ENCODE results near the gene OR56A1.
"Not testable (repeated sequence)": the region's sequence is repeated elsewhere in the genome, so short reads cannot be mapped to it uniquely, and the experiment has no call there.

OR56A1 gene, protein sequence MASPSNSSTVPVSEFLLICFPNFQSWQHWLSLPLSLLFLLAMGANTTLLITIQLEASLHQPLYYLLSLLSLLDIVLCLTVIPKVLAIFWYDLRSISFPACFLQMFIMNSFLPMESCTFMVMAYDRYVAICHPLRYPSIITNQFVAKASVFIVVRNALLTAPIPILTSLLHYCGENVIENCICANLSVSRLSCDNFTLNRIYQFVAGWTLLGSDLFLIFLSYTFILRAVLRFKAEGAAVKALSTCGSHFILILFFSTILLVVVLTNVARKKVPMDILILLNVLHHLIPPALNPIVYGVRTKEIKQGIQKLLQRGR

DNA sequence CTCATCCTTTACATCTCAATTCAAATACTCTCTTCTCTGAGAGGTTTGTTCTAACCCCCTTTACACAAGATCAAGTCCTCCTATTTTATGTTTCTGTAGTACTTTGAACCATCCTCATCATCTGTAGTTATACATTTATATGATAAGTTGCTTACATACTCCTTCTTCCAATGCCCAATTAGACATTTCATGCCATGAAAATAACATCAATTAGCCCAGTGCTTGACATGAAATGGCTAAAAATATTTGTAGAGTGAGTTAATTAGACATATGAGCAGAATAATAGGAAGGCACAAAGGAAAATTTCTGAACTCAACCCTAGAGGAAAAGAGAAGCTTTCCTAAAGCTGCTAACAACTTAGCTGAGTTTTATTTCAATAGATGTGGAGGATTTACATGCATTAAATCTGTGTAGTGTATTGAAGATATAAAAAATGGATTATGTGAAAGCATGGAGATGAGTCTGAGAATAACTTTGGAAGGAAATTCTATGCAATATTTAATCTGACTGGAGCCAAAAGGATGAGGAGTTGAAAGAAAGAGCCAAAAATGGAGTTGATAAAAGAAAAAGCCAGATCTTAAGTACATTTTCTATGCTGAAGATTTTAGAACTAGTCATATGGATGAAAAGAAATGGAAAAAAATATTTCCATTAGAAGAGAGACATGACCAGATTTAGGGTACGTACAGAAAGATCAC lies at the start of gene OR56A1:
TSS of gene OR56A1 (minus strand) at position 51 of the 698 bp plus-strand sequence. CDS start 3,066 bp downstream, outside the sequence.
- no peak within 1 kb of the TSS for H3K4me3 ChIP-seq (replicated peaks; ENCODE audit: low read depth, low read length)
- DNase-seq (ENCODE audit: low read depth): no peak
- TF ChIP-seq, protein P1, sequence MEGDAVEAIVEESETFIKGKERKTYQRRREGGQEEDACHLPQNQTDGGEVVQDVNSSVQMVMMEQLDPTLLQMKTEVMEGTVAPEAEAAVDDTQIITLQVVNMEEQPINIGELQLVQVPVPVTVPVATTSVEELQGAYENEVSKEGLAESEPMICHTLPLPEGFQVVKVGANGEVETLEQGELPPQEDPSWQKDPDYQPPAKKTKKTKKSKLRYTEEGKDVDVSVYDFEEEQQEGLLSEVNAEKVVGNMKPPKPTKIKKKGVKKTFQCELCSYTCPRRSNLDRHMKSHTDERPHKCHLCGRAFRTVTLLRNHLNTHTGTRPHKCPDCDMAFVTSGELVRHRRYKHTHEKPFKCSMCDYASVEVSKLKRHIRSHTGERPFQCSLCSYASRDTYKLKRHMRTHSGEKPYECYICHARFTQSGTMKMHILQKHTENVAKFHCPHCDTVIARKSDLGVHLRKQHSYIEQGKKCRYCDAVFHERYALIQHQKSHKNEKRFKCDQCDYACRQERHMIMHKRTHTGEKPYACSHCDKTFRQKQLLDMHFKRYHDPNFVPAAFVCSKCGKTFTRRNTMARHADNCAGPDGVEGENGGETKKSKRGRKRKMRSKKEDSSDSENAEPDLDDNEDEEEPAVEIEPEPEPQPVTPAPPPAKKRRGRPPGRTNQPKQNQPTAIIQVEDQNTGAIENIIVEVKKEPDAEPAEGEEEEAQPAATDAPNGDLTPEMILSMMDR (IDR thresholded peaks at IDR 0.05; ENCODE audit: low read length, missing control alignments): no peak

DNA sequence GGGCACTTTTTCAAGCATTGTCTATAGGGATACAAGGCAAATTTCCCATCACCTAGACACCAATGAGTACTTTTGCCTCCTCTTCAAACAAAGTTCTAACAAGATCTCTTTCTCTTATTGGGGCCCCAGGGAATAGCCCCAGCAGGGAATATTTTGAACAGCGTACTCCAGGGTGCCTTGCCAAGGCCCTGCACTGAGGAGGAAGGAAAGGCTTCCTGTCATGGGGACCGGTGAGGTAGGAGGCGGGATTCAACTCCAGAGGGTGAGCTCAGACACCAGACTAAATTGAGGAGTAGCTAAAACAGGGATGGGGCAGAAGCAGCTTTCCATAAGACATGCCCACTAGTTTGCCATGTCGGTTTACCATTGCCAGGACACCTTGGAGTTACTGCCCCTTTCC lies 48.9 kb upstream of the OR56A1 start:
- no peak for DNase-seq (ENCODE audit: low read depth)
- H3K4me3 ChIP-seq (replicated peaks; ENCODE audit: low read depth, low read length): no peak overlapping the region
- TF ChIP-seq, protein P1 (IDR thresholded peaks at IDR 0.05; ENCODE audit: low read length, missing control alignments): no peak

DNA sequence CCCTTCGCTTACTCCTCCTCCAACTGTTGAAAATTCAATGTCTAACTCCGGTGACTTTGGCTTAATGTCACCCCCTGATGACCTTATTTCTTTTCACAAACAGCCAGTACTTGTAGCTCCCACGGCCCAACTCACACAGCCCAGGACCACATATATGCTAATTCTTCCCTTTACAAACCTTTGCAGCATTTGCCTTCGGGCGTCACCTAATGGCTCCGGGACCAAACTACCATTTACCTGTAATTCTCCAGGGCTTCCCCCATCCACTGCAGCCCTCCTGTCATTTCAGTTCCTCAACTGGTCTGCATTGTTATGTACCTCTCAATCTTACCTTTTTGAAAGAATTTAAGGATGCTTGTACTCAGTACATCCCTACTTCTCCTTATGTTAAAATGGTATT lies 47.2 kb upstream of the OR56A1 start:
- no peak for DNase-seq (ENCODE audit: low read depth)
- TF ChIP-seq, protein P1 (IDR thresholded peaks at IDR 0.05; ENCODE audit: low read length, missing control alignments): no peak

DNA sequence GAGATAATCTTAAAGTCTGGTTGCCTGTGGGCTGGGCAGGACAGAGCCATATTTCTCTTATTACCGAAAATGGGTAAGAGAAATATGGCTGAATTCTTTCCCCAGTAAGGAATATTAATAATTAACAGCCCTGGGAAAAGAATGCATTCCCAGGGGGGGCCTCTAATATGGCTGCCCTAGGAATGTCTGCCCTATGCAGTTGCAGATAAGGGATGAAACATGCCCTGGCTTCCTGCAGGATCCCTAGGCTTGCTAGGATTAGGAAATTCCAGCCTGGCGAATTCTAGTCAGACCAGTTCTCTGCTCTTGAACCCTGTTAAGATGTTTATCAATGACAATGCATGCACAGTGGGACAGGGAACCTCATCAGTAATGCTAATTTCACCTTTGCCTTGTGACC lies 45.9 kb upstream of the OR56A1 start:
- not testable (repeated sequence) for H3K4me3 ChIP-seq (replicated peaks; ENCODE audit: low read depth, low read length); DNase-seq (ENCODE audit: low read depth)

More for the DNA sequence above, 47.2 kb upstream of the OR56A1 start:
- H3K4me3 ChIP-seq (replicated peaks; ENCODE audit: low read depth, low read length): no peak overlapping the region

DNA sequence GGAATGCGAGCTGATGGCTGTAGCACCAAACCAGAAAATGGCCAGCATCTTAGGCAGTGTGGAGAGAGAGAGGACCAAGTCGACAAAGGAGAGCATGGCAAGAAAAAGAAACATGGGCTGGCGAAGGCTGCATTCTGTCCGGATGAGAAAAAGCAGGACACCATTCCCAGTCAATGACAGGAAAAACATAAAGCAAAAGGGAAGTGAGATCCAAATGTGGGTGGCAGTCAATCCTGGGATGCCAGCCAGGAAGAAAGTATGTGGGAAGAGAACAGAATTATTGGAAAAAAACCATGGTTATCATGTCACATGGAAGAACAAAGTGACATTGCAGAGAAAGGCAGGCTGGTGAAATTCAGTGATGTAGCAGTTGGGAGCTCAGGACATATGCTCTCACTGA lies 36.9 kb upstream of the OR56A1 start:
- TF ChIP-seq, protein P1 (IDR thresholded peaks at IDR 0.05; ENCODE audit: low read length, missing control alignments): no peak
- DNase-seq (ENCODE audit: low read depth): no peak
- no peak overlapping the region for H3K4me3 ChIP-seq (replicated peaks; ENCODE audit: low read depth, low read length)

DNA sequence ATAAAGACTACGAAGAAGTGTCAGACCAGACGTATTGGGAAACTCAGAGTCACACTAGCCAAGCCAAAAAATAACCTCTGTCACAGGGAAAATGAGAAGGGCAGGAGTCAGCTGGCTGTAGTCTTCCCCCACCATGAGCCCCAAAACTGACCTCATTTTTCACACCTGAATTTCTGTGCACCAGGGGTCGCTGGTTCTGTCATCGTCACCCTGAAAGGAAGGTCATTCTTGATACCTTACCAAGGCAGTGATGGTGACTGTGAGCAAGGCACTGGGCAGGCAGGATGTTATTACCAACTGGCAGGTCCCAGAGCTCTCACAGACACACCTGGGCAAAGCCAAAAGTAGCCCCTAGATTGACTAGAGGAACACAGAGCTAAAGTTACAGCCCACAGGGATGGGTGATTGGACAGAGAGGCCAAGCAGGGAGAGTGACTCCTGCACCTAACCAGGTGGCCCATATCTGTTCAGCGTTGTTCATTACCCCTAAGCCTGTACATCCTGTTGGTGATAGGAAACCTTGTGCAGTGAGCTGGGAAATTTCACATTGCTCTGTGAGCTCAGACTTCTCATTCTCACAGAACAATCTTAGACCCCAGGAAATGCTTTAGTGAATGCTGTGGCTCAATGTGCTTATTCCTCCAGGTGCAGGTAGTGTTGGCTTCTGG lies 32.3 kb upstream of the OR56A1 start:
- no peak overlapping the region for H3K4me3 ChIP-seq (replicated peaks; ENCODE audit: low read depth, low read length)
- DNase-seq (ENCODE audit: low read depth): no peak
- TF ChIP-seq, protein P1 (IDR thresholded peaks at IDR 0.05; ENCODE audit: low read length, missing control alignments): no peak

DNA sequence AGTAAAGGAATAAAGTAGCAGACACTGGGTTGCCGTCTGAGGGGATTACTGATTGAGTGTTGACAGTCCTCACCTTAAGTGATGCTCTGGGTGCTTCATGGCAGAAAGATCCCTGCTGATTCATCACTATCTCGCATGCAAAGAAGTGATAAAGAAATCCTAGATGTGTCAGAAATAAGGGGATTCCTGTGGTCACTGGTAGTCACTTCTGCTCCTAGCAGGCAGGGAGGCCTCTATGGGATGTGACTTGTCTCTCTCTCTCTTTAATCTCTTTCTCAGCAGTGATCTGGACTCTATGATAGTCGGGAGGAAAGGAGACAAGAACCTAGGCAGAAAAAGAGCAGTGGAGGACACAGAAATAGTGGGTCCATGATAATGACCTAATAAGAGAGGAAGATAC lies 30.9 kb upstream of the OR56A1 start:
- TF ChIP-seq, protein P1 (IDR thresholded peaks at IDR 0.05; ENCODE audit: low read length, missing control alignments): no peak
- DNase-seq (ENCODE audit: low read depth): no peak
- H3K4me3 ChIP-seq (replicated peaks; ENCODE audit: low read depth, low read length): no peak overlapping the region

Measured in fibroblast of pulmonary artery (primary cell).